ENCODE measurements around the gene KRT2. TPM values are rescaled to one million over a fixed set of nuclear protein-coding genes. Genes with fewer than 3 reads are reported as not detected.

Gene KRT2
- total and polyA plus RNA-seq, 2 donors (not counting 1 experiment from before 2014, with no cell fraction given), result 0.04 TPM; not detected in 1

DNA sequence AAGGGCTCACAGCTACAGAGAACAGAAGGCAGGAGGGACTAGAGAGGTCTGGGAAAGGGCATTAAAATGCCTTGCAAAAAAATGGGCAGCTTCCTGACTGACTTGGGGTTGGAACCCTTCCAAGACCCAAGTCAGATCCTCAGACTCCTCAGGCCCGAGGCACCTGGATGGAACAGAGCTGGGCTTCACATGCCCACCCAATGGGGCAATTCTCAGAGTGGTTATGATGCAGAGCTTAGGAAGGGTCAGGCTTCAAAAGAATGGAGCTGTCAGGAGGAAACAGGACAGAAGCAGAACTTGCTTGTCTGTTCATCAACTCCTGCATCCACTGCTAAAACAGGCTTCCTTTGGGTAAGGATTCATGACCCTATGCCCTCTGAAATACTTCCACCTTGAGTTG is 37.9 kb upstream of the KRT2 start:
- no peak for TF ChIP-seq EZH2 (IDR thresholded peaks at IDR 0.05; ENCODE audit: borderline replicate concordance, insufficient read depth, low read depth, low read length, poor library complexity, severe bottlenecking)
- TF ChIP-seq, protein P1, sequence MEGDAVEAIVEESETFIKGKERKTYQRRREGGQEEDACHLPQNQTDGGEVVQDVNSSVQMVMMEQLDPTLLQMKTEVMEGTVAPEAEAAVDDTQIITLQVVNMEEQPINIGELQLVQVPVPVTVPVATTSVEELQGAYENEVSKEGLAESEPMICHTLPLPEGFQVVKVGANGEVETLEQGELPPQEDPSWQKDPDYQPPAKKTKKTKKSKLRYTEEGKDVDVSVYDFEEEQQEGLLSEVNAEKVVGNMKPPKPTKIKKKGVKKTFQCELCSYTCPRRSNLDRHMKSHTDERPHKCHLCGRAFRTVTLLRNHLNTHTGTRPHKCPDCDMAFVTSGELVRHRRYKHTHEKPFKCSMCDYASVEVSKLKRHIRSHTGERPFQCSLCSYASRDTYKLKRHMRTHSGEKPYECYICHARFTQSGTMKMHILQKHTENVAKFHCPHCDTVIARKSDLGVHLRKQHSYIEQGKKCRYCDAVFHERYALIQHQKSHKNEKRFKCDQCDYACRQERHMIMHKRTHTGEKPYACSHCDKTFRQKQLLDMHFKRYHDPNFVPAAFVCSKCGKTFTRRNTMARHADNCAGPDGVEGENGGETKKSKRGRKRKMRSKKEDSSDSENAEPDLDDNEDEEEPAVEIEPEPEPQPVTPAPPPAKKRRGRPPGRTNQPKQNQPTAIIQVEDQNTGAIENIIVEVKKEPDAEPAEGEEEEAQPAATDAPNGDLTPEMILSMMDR (IDR thresholded peaks at IDR 0.05), result no peak
- no peak overlapping the region for H3K4me3 ChIP-seq (ENCODE audit: control extremely low read depth in 1 of 5, extremely low read depth in 1 of 5, insufficient read depth in 1 of 5, low read depth in 2 of 5, low read length in 4 of 5)
- H3K4me3 Mint-ChIP-seq, result peak overlapping the region; percentile 83
- no peaks in the 10 kb centered on the region for H3K79me2 ChIP-seq (ENCODE audit: control insufficient read depth, insufficient read depth, low read length)
- no peaks in the 10 kb centered on the region for H3K9me3 Mint-ChIP-seq (ENCODE audit: insufficient read depth)
- peaks cover 12% of the 10 kb centered on the region for H3K4me1 Mint-ChIP-seq
- no peaks in the 10 kb centered on the region for H3K9me3 ChIP-seq (ENCODE audit: control extremely low read depth in 1 of 3, control insufficient read depth in 2 of 3, insufficient read depth in 1 of 3, low read length in 2 of 3)
- intact Hi-C loops (cut with micrococcal nuclease), result no loop called here
- H3K9ac ChIP-seq (ENCODE audit: low read length), result no peak overlapping the region
- ATAC-seq (ENCODE audit: low read depth) (no peak), DNase-seq (no peak)
- H3K36me3 ChIP-seq (replicated peaks in 1 of 2; ENCODE audit: control extremely low read depth in 1 of 2, control insufficient read depth in 1 of 2, extremely low read depth in 1 of 2, insufficient read depth in 2 of 2, low read length in 1 of 2), result no peaks in the 10 kb centered on the region
- H3K27ac Mint-ChIP-seq, result no peak overlapping the region
- H2AFZ ChIP-seq (ENCODE audit: insufficient read depth, low read depth, low read length, poor library complexity, severe bottlenecking), result no peak overlapping the region
- no peak overlapping the region for H3K27ac ChIP-seq (ENCODE audit: low read length in 2 of 2)
- no peak overlapping the region for H3K4me2 ChIP-seq (replicated peaks; ENCODE audit: low read depth, low read length, poor library complexity, severe bottlenecking)
- H3K27me3 ChIP-seq (replicated peaks in 1 of 4; ENCODE audit: control extremely low read depth in 1 of 4, control insufficient read depth in 3 of 4, insufficient read depth in 4 of 4, low read length in 3 of 4), result peaks cover 0 to 39% (median 8%) of the 10 kb centered on the region in 4 experiments
- H3K4me1 ChIP-seq (ENCODE audit: control insufficient read depth in 2 of 2, insufficient read depth in 2 of 2, low read length in 2 of 2), result peaks cover 7 to 8% of the 10 kb centered on the region in 2 donors
- CTCF ChIA-PET, result no interaction called here
- POLR2A ChIA-PET, result no interaction called here
- no peaks in the 10 kb centered on the region for H4K20me1 ChIP-seq (ENCODE audit: control insufficient read depth, insufficient read depth, low read length, poor library complexity, severe bottlenecking)
- peaks cover 57% of the 10 kb centered on the region for H3K27me3 Mint-ChIP-seq
- 60% methylated on average over 1 of the region's 1 CpG for WGBS (ENCODE audit: insufficient coverage)

GRCh38 chr12:52689239-52689638 is 37.2 kb upstream of the KRT2 start:
- no peak overlapping the region for H3K9ac ChIP-seq (ENCODE audit: low read length)
- POLR2A ChIA-PET, result no interaction called here

More at GRCh38 chr12:52689239-52689638, 37.2 kb upstream of the KRT2 start:
- Histone ChIP-seq H3K27me3 (replicated peaks in 1 of 4; ENCODE audit: control extremely low read depth in 1 of 4, control insufficient read depth in 3 of 4, insufficient read depth in 4 of 4, low read length in 3 of 4) (peaks cover 0 to 39% (median 8%) of the 10 kb centered on the region in 4 experiments), H3K36me3 (replicated peaks in 1 of 2; ENCODE audit: control extremely low read depth in 1 of 2, control insufficient read depth in 1 of 2, extremely low read depth in 1 of 2, insufficient read depth in 2 of 2, low read length in 1 of 2) (no peaks in the 10 kb centered on the region), H3K27ac (ENCODE audit: low read length in 2 of 2) (no peak overlapping the region), H3K9me3 (ENCODE audit: control extremely low read depth in 1 of 3, control insufficient read depth in 2 of 3, insufficient read depth in 1 of 3, low read length in 2 of 3) (no peaks in the 10 kb centered on the region), H3K4me1 (ENCODE audit: control insufficient read depth in 2 of 2, insufficient read depth in 2 of 2, low read length in 2 of 2) (peaks cover 7 to 8% of the 10 kb centered on the region in 2 donors), H3K79me2 (ENCODE audit: control insufficient read depth, insufficient read depth, low read length) (no peaks in the 10 kb centered on the region), H3K4me2 (replicated peaks; ENCODE audit: low read depth, low read length, poor library complexity, severe bottlenecking) (no peak overlapping the region), H3K4me3 (ENCODE audit: control extremely low read depth in 1 of 5, extremely low read depth in 1 of 5, insufficient read depth in 1 of 5, low read depth in 2 of 5, low read length in 4 of 5) (no peak overlapping the region), H4K20me1 (ENCODE audit: control insufficient read depth, insufficient read depth, low read length, poor library complexity, severe bottlenecking) (no peaks in the 10 kb centered on the region), H2AFZ (ENCODE audit: insufficient read depth, low read depth, low read length, poor library complexity, severe bottlenecking) (no peak overlapping the region)
- CTCF ChIA-PET, result no interaction called here
- H3K27ac Mint-ChIP-seq, result no peak overlapping the region
- no peaks in the 10 kb centered on the region for H3K9me3 Mint-ChIP-seq (ENCODE audit: insufficient read depth)
- DNase-seq, result no peak
- ATAC-seq (ENCODE audit: low read depth), result no peak
- H3K4me3 Mint-ChIP-seq, result no peak overlapping the region
- H3K4me1 Mint-ChIP-seq, result peaks cover 12% of the 10 kb centered on the region
- peaks cover 59% of the 10 kb centered on the region for H3K27me3 Mint-ChIP-seq
- intact Hi-C loops (cut with micrococcal nuclease), result no loop called here
- TF ChIP-seq, protein P1 (IDR thresholded peaks at IDR 0.05), result no peak
- TF ChIP-seq EZH2 (IDR thresholded peaks at IDR 0.05; ENCODE audit: borderline replicate concordance, insufficient read depth, low read depth, low read length, poor library complexity, severe bottlenecking), result no peak

Measured in B cell (primary cell).